Fibroblast of lung (primary cell): ENCODE results near the gene GGCT.

Experiments
- EZH2 ChIP-seq: IDR thresholded peaks from 2 replicates; pipeline ENCODE4 v1.5.1; 2012; ENCODE audit warnings: low read length, control low read depth, mild to moderate bottlenecking; ENCODE audit errors: missing control alignments
- TF ChIP-seq, protein P1 (sequence below), 2 donors: IDR thresholded peaks in 1 of 2; conservative IDR thresholded peaks in 1 of 2; 1 replicate in 1 of 2; 2 replicates in 1 of 2; pipeline ENCODE4 v1.5.1; 2011 to 2012; ENCODE audit warnings: low read length in 2 of 2, control low read depth in 1 of 2, inconsistent platforms in 1 of 2, low read depth in 1 of 2, mild to moderate bottlenecking in 1 of 2

GRCh38 chr7:30474485-30474884 lies 30.1 kb downstream of the GGCT start:
- no peak for TF ChIP-seq EZH2
- TF ChIP-seq, protein P1, sequence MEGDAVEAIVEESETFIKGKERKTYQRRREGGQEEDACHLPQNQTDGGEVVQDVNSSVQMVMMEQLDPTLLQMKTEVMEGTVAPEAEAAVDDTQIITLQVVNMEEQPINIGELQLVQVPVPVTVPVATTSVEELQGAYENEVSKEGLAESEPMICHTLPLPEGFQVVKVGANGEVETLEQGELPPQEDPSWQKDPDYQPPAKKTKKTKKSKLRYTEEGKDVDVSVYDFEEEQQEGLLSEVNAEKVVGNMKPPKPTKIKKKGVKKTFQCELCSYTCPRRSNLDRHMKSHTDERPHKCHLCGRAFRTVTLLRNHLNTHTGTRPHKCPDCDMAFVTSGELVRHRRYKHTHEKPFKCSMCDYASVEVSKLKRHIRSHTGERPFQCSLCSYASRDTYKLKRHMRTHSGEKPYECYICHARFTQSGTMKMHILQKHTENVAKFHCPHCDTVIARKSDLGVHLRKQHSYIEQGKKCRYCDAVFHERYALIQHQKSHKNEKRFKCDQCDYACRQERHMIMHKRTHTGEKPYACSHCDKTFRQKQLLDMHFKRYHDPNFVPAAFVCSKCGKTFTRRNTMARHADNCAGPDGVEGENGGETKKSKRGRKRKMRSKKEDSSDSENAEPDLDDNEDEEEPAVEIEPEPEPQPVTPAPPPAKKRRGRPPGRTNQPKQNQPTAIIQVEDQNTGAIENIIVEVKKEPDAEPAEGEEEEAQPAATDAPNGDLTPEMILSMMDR (conservative IDR thresholded peaks at IDR 0.05 in 1 of 2, IDR thresholded peaks at IDR 0.05 in 1 of 2; ENCODE audit: low read depth in 1 of 2, low read length in 2 of 2): no peak
